ENCODE results near the gene PKMYT1. TPM values are rescaled to one million over a fixed set of nuclear protein-coding genes. Genes with fewer than 3 reads are reported as not detected.

Gene PKMYT1
- polyA plus RNA-seq, 3 donors = 0.90 to 2.2 (median 1.5) TPM

DNA sequence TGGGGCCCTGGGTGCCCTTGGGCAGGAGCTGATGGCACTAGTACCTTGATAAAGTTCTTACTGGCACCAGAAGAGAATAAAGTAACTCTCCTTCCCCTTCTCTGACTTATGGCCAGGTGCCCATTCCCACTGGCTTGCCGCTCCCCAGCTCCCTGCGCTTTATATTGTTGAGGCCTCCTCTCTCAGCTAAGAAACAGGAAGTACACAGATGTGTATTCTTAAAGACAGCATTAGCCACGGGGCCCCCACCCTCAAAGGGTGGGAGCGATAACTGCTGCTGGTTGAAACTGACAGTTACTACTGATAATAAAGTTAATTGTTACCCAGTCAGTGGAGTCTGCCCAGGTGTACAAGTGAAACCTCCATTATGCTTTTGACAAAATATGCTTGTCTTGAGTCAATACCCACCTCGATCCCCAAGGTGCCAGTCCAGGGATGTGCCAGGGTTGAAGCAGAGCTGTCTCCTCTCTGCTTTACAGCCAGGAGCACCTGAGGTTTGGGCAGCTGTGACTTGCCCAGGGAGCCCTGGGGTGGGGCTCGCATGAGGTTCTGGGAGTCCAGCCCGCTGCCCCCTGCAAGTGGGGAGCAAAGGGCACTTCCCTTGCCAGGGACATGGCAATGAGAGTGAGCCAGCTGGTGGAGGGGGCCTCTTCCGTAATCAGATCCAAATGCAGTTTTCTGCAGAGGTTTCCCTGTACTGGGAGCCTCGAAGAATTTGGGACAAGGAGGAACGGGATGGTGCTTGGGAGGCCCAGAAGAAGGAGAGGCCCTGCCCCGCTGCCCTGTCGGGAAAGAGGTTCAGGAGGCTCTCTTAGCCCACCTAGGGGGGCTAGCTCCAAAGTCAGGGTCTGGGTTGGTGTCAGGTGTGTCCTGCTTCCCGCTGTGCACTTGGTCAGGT, 27.1 kb upstream of the PKMYT1 start:
- no peak overlapping the region for H3K27ac ChIP-seq (ENCODE audit: low read depth, low read length)
- 17 to 42% (median 36%) methylated on average over 13 of the region's 13 CpGs for WGBS, 3 donors

DNA sequence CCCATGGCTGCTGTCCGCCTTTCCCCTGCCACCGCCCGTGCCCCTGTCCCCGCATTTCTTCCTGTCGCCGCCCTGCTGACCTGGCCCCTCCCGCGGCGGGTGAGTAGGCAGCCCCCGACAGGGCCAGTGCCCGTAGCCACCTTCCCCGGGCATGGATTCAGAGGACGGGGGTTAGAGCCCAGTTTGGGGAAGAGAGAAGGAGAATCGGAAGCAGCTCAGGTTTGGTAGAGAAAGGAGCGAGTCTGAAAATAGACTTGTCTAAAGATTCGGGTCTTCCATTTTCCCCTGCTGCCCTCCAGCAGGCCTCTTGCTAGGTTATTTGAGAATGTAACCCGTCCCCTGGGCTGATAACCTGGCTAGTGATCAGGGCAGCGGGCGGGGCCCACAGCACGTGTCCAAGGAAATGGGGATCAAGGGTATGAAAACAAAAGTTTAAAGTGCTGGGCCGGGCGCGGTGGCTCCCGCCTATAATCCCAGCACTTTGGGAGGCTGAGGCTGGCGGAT, 24.6 kb upstream of the PKMYT1 start:
- 8 to 14% (median 13%) methylated on average over 21 to 25 of the region's 25 CpGs for WGBS, 3 donors
- H3K27ac ChIP-seq (ENCODE audit: low read depth, low read length) = no peak overlapping the region

DNA sequence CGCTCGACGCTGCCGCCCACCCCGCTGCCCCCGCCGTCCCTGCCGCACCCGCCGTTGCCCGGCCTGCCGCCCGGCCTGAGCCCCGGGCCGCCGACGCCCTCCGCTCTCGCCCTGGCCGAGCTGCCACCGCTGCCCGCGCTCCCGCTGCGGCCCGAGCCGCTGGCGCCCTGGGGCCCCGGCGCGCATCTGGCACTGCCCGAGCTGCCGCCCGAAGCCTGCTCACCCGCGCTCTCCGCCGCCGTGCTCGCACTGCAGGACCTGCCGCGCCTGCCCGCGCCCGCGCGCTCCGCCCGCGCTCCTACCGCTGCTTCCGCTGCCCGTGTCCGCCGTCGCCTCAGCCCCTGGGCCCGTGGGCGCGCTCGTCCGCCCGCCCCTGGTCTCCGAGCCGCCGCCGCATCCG, 24.1 kb upstream of the PKMYT1 start:
- H3K27ac ChIP-seq (ENCODE audit: low read depth, low read length) = no peak overlapping the region

DNA sequence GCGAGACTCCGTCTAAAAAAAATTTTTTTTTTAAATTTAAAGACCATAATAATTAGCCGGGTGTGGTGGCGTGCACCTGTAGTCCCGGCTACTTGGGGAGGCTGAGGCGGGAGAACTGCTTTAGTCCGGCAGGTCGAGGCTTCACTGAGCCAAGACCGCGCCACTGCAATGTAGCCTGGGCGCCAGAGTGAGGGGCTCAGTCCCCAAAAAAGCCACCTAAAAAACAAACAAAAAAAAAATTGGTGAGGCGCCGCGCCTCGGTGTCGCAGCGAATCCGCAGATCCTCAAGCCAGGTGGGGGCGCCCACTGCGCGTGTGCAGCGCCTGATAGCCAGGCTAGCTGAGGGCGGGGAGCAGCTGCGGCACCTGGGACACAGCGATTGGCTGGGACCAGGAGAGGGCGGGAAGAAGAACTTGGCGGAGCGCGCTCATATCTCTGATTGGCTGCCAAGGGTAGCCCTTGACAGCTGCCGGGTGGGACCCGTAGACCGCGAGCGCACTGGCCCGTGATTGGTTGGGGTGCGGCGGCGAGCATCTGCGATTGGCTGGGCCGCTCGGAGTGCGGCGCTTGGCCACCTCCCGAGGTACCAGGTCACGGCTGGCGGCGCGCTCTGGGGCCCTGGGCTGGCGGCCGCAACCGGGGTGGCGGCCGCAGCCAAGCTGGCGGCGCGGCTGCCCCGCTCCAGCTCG, 23.5 kb upstream of the PKMYT1 start:
- no peak overlapping the region for H3K27ac ChIP-seq (ENCODE audit: low read depth, low read length)
- WGBS, 3 donors = 7 to 11% (median 8%) methylated on average over 52 to 58 of the region's 58 CpGs

More for the DNA sequence above, 24.1 kb upstream of the PKMYT1 start:
- 0 to 1% (median 1%) methylated on average over 9 to 63 of the region's 67 CpGs for WGBS, 3 donors

DNA sequence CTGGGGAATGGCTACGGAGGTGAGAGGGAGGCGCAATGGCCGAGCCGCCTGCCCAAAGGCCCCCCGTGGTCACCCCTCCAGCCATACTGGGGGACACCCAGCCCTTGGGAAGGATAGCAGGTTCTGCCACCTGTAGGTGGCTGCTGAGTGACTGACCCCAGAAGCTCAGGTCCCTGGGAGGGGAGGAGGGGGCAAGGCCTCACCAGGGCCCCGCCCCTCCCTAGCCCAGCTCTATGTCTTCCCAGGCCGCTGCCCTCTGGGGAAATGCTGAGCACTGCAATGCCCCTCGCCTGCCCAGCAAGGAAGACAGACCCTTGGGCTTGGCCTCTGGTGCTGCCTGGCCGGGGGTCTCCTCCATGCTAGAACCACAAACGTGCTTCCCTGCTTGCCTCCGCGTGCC, 21.1 kb upstream of the PKMYT1 start:
- H3K27ac ChIP-seq (ENCODE audit: low read depth, low read length) = no peak overlapping the region
- 73 to 83% (median 79%) methylated on average over 12 of the region's 12 CpGs for WGBS, 3 donors

DNA sequence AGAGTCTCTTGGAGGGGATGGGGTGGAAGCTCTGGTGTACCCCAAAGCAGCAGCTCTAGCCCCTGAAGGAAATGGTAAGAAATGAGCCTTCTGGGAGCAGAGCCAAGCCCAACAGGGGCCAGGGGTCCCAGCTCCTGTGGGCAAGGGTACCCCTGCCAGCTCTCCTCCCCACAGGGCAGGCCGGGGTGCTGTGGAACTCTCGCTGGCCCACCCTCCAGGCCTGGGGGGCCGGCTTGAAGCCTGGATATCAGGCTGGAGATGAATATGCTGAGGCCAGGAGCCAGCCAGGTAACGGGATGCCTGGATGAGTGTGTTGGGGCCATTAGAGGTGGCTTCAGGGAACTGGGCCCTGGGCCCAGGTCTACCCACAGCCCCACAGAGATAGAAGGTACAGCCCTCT, 20.3 kb upstream of the PKMYT1 start:
- WGBS, 3 donors = 80 to 88% (median 86%) methylated on average over 4 of the region's 4 CpGs

DNA sequence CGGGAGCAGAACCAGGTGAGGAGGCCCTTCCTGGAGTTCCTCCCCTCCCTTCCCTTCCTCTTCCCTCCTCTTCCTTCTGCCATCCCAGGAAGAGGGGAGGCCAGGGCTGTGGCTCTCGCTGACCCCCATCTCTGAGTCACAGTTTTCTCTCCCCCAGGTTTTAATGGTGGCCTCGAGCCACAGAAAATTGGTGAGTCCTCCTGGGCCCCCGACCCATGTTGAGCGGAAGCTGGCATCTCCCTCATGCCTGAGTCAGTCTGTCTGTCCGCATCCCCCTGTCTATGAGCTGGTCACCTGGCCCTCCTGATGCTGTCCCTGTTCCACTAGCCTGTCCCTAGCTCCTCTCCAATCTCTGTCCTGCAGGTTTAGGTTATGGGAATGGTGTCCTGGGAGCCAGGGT, 19.7 kb upstream of the PKMYT1 start:
- H3K27ac ChIP-seq (ENCODE audit: low read depth, low read length) = no peak overlapping the region
- WGBS, 3 donors = 78 to 92% (median 80%) methylated on average over 6 of the region's 6 CpGs

More for the DNA sequence above, 20.3 kb upstream of the PKMYT1 start:
- H3K27ac ChIP-seq (ENCODE audit: low read depth, low read length) = no peak overlapping the region

DNA sequence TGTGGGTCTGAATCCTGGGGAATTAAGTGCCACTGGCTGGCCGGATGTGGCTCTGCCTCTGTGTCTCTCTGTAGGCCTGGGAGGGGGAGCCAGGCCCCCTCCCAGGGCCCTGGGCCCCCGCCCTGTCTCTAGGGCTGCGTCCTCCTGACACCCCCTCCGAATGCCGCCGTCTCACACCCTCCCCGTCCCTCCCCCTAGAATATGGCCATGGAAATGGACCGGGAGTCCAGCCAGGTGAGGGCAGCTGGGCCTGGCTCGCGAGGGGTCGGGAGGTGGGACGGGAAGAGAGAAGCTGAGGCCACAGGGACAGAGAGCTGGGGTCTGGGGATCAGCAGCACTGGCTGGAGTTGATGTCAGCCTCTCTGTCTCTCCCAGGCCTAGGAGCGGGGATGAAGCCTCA, 16.1 kb upstream of the PKMYT1 start:
- no peak overlapping the region for H3K27ac ChIP-seq (ENCODE audit: low read depth, low read length)
- 72 to 81% (median 79%) methylated on average over 12 to 13 of the region's 13 CpGs for WGBS, 3 donors

DNA sequence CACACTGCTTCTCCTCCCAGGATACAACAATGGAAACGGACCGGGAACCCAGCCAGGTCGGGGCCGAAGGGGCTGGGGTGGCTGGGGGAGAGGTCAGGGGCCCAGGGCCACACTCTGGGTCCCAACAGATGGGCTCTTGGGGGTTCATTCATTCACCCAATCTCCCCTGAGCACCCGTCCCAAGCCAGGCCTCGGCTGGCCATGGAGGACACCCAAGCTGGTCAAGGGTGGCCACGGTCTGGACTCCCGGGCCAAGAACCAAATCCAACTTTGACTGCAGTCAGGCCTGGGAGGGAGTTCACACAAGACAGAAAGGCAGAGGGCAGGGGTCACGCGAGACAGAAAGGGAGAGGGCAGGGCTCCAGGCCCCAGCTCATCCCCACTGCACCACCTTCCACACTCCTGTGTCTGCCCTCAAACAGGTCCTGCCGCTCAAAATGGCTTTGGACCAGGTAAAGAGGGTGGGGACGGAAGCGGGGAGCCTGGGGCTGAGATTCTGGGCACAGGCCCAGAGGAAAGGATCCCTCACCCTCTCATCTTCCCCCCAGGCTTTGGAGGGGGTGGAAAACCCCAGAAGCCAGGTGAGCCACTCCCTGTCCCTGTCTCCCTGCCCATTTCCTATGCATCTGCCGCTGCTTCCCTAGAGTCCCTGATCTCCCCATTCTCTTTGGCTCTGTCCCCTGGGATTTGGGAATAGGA, 12.3 kb upstream of the PKMYT1 start:
- WGBS, 3 donors = 71 to 88% (median 83%) methylated on average over 14 of the region's 14 CpGs
- no peak overlapping the region for H3K27ac ChIP-seq (ENCODE audit: low read depth, low read length)

DNA sequence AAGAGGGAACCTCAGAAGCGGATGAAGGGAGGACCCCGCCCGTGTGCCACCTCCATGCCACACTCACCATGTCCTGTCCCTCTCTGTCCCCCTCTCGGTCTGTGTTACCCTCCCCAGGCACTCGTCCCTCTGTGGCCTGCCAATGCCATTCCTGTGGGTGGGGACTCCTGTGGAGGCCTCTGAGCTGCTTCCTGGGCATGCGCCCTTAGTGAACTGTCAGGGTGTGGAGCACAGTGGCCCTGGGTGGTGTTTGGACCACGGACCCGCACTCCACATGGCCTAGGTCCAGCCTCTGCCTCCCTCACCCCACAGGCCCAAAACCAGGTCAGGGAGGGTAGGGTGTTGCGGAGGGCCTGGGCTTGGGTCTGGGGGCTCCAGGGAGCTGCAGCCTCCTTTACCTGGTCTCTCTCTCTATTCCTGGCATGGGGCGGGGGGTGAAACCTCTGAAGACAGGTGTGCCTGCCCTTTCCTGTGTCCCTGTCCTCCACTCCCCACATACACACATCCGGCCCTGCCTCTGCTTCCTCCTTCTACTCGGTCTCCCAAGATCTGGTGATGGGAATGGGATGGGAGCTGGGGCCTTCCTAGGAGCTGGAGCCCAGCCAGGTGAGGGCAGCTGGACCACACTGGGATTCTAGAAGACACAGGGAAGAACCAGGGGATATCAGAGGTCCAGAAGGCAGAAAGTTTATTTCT, 11.5 kb upstream of the PKMYT1 start:
- H3K27ac ChIP-seq (ENCODE audit: low read depth, low read length) = no peak overlapping the region
- WGBS, 3 donors = 80 to 90% (median 86%) methylated on average over 12 of the region's 12 CpGs

DNA sequence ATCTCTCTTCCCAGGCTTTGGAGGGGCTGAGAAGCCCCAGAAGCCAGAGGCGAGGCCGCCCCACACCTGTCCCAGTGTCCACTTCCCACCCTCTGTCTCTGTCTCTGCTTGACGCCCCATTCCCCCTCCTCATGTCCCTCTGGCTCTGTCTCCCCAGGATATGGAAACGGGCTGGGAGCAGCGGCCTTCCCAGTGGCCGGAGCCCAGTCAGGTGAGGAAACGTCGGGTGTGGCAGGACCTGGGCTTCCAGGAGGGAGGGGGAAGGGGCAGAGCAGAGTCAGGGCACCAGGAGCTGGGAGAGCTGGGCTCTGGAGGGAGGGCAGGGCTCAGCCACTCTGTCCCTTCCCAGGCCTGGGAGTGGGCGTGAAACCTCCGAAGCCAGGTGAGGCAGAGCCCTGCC, 10.6 kb upstream of the PKMYT1 start:
- H3K27ac ChIP-seq (ENCODE audit: low read depth, low read length) = no peak overlapping the region
- 65 to 80% (median 66%) methylated on average over 10 of the region's 10 CpGs for WGBS, 3 donors

DNA sequence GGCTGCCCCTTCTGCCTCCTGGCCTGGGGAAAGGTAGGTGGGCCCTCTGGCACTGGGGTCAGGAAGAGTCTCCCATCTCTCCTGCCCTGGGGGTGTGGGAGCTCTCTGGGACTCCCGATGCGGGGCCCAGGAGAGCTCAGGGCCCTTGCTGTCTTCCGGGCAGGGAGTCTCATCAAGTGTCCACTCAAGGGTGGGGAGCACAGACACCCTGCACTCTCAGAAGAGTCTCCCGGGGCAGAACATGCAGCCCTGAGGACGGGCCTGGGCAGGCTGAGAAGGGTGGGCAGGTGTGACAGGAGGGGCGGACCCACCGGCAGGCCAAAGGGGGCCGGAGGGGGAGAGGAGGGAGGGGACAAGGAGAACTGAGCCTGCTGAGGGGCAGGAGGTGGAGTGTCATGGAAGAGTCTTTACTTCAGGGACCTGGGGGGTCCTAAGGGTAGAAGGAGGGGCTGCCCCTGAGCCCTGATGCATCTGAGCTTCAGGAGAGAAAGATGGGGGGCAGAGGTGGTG, 8.4 kb upstream of the PKMYT1 start:
- WGBS, 3 donors = 60 to 71% (median 69%) methylated on average over 7 to 8 of the region's 8 CpGs
- no peak overlapping the region for H3K27ac ChIP-seq (ENCODE audit: low read depth, low read length)

DNA sequence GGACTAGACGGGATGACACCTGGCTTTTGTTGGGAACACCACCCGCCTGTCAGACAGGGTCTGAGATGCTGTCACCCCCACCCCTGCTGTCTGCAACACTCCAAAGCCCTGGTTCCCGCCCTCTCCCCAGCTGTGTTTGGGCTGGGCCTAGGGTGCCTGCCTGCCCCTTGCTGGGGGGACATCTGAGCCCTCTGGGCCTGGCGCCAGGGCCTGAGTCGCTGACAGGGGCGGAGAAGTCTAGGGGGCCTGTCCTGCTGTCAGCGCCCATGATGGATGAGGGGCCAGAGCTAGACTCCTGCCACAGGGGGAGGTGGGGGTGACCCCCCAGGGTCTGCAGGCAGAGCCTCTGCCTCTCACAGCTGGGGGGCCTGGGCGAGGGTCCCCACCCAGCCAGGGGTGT, 7.6 kb upstream of the PKMYT1 start:
- WGBS, 3 donors = 66 to 69% (median 66%) methylated on average over 6 to 8 of the region's 8 CpGs
- no peak overlapping the region for H3K27ac ChIP-seq (ENCODE audit: low read depth, low read length)

DNA sequence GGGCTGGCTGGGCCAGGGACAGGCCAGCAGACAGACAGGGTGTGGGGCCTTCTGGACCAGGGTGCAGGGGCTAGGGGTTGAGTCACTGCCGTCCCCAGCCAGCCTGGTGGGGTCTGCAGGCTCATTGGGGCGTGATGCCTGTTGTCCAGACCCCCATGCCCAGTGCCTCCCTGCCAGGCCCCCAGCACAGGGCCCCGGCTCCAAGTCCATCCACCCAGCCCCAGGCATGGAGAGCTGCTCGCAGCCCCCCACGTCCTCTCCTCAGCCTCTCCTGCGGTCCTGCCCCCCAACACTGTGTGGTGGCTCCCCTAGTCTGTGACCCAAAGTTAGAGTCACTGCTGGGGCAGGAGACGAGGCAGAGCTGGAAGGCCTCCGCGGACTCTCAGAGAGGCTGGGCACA, 7.0 kb upstream of the PKMYT1 start:
- no peak overlapping the region for H3K27ac ChIP-seq (ENCODE audit: low read depth, low read length)
- 77 to 92% (median 84%) methylated on average over 8 to 9 of the region's 9 CpGs for WGBS, 3 donors

DNA sequence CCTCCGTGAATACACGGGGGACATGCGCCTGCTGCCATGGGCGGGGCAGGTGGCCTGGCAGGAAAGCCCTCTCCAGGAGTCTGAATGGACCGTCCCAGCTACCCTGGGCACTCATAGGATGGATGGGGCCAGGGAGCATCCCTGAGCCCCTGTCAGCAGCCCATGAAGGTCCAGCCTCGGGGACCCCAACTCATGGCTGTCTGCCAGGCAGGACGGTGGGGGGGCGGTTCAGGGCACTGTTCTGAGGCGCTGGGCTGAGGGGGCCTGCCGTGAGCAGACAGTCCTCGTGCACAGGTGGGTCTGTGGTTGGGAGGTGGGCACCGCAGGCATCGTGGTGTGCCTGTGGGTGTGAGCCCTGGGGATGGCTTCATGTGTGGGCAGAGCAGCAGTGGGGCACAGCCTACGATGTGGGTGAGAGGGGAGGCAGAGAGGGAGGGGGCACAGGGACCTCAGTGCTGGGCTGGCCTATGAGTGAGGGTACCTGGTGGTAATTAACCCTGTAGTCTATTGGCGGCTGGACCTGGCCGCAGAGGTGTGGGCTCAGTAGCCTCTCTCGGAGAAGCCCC, 6.5 kb upstream of the PKMYT1 start:
- WGBS, 3 donors = 79 to 85% (median 82%) methylated on average over 17 of the region's 17 CpGs
- no peak overlapping the region for H3K27ac ChIP-seq (ENCODE audit: low read depth, low read length)

DNA sequence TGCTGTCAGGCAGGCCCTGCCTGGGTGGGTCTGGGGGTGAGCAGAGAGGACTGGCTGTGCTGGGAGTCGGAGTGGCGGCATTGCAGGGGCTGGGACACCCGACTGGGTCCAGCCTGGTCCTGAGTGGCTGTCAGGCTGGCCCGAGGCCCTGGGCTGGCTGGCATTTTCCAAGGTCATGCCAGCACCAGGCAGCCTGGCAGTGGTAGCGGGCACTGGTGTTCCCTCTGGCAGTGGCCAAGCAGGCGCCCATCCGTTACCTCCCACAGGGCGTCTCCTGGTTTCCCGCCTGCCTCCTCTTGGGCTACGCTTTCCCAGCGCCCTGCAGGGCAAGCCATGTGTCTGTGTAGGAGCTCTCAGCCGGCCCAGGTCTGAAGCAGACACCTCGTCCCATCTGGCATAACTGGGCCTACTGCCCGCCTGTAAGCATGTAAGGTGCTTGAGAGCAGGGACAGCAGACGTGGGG, 5.7 kb upstream of the PKMYT1 start:
- WGBS, 3 donors = 28 to 83% (median 72%) methylated on average over 15 of the region's 15 CpGs
- H3K27ac ChIP-seq (ENCODE audit: low read depth, low read length) = no peak overlapping the region

DNA sequence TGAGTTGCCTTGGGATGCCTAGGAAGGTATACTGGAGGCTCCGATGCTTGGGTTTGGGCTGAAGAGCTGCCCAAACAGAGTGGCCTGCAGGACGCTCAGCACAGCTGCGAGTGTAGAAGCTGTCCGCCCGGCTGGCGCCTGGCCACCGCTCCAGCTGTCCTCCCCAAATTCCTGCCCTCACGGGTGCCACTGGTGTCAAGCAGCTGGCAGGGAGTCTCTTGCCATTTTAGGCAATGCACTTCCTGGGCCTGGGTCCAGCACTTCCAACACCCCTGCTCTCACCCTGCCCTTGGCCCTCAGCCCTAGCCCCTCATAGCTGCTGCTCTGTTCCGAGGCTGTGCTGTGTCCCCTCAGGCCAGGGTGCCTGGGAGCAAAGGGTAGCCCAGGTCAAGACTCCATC, 5.2 kb upstream of the PKMYT1 start:
- WGBS, 3 donors = 20 to 83% (median 59%) methylated on average over 9 of the region's 9 CpGs
- H3K27ac ChIP-seq (ENCODE audit: low read depth, low read length) = no peak overlapping the region

DNA sequence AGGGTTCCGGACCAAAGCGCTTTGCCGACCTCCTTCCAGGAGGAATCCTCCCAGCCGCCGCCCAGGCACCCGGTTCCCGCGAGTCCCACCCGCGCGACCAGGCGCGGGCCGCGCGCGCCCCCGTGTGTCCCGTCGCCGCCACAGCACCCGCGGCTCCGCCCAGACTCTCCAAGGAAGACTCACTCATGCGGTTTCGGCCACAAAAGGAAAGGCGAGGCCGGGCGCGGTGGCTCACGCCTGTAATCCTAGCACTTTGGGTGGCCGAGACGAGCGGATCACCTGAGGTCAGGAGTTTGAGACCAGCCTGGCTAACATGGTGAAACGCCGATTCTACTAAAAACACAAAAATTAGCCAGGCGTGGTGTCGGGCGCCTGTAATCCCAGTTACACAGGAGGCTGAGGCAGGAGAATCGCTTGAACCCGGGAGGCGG, 3.5 kb upstream of the PKMYT1 start:
- no peak overlapping the region for H3K27ac ChIP-seq (ENCODE audit: low read depth, low read length)
- 8 to 9% (median 8%) methylated on average over 42 of the region's 42 CpGs for WGBS, 3 donors

Data from adipose tissue (tissue), 3 donors.